Measurements from ENCODE around the gene SH2D3C.
A peak's percentile ranks its signal among the peaks of the same experiment; 100 is the strongest.

DNA sequence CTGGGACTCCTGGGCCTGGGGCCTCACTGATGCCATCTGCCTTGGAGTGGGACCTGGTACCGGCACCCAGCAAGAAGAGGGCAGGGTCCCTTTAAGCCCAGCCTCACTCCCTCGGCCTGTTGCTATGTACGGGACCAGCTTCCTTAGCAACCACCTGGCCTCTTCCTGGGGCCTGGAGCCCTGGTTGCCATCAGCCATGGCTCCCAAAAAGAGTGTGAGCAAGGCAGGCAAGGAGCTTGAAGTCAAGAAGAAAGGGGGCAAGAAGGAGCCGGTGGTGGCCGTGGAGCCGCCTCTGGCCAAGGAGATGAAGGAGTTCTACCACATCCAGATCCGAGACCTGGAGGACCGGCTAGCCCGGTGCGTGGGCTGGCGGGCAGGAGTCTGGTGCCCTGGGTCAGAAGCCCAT is 71.6 kb downstream of the SH2D3C start, which contains the start of gene CFAP157:
- TF ChIP-seq, protein P1, sequence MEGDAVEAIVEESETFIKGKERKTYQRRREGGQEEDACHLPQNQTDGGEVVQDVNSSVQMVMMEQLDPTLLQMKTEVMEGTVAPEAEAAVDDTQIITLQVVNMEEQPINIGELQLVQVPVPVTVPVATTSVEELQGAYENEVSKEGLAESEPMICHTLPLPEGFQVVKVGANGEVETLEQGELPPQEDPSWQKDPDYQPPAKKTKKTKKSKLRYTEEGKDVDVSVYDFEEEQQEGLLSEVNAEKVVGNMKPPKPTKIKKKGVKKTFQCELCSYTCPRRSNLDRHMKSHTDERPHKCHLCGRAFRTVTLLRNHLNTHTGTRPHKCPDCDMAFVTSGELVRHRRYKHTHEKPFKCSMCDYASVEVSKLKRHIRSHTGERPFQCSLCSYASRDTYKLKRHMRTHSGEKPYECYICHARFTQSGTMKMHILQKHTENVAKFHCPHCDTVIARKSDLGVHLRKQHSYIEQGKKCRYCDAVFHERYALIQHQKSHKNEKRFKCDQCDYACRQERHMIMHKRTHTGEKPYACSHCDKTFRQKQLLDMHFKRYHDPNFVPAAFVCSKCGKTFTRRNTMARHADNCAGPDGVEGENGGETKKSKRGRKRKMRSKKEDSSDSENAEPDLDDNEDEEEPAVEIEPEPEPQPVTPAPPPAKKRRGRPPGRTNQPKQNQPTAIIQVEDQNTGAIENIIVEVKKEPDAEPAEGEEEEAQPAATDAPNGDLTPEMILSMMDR (IDR thresholded peaks at IDR 0.05; ENCODE audit: control extremely low read depth in 1 of 3, insufficient read depth in 1 of 3, low read depth in 1 of 3, low read length in 3 of 3): no peak
- TF ChIP-seq CHD1 (IDR thresholded peaks at IDR 0.05; ENCODE audit: low read depth, low read length) (no peak), CEBPB (IDR thresholded peaks at IDR 0.05; ENCODE audit: low read depth, low read length) (no peak), POLR2A (IDR thresholded peaks at IDR 0.05; ENCODE audit: control extremely low read depth in 1 of 2, low read depth in 2 of 2, low read length in 2 of 2) (no peak), JUND (IDR thresholded peaks at IDR 0.05; ENCODE audit: low read length) (no peak), POLR2AphosphoS5 (IDR thresholded peaks at IDR 0.05; ENCODE audit: low read depth, low read length) (no peak), BACH1 (IDR thresholded peaks at IDR 0.05; ENCODE audit: low read length) (no peak), TCF12 (IDR thresholded peaks at IDR 0.05; ENCODE audit: low read depth, low read length) (no peak), POU5F1 (IDR thresholded peaks at IDR 0.05; ENCODE audit: low read depth, low read length) (no peak)
- TF ChIP-seq, protein P2, sequence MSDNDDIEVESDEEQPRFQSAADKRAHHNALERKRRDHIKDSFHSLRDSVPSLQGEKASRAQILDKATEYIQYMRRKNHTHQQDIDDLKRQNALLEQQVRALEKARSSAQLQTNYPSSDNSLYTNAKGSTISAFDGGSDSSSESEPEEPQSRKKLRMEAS (IDR thresholded peaks at IDR 0.05): 0 out of 2 replicates have a peak, but pooled peaks have one; percentile 13
